ENCODE measurements around the gene FAM210B.

- TF ChIP-seq CTCF (IDR thresholded peaks at IDR 0.05; ENCODE audit: insufficient read depth, low read length, poor library complexity, severe bottlenecking): no peak
- TF ChIP-seq EZH2phosphoT487 (conservative IDR thresholded peaks at IDR 0.05; ENCODE audit: low read length): no peak
Observed at GRCh38 chr20:56358070-56358469, 704 bp upstream of the FAM210B start.
